Keratinocyte (primary cell): ENCODE data around the gene TSC1. TPM values are rescaled to one million over a fixed set of nuclear protein-coding genes. Genes with fewer than 3 reads are reported as not detected.

Experiments
- DNase-seq: peaks from one replicate; pipeline ENCODE4 v3.0.0-alpha.2; 2011; ENCODE audit warnings: low read depth, missing footprints, low spot score
- FAIRE-seq: peaks from 2 replicates; lab custom pipeline; 2011; peaks lifted over from hg19 to GRCh38; lab: Jason Lieb, UNC
- H2AFZ ChIP-seq: 2 replicates; pipeline ENCODE4 v1.6.0; 2012; ENCODE audit warnings: low read length, control low read depth, inconsistent platforms; ENCODE audit not compliant: control insufficient read depth
- H3K27ac ChIP-seq: 2 replicates; pipeline ENCODE4 v1.5.1; 2011; ENCODE audit warnings: low read length; ENCODE audit not compliant: control insufficient read depth, insufficient read depth
- H3K27me3 ChIP-seq: 3 replicates; pipeline ENCODE4 v1.6.0; 2011; ENCODE audit warnings: low read length; ENCODE audit not compliant: control insufficient read depth, insufficient read depth; ENCODE audit errors: extremely low read depth
- H3K36me3 ChIP-seq, 2 experiments: 2 replicates in 1 of 2; 3 replicates in 1 of 2; pipeline ENCODE4 v1.5.1; 2011; ENCODE audit warnings: low read length in 2 of 2, mild to moderate bottlenecking in 1 of 2; ENCODE audit not compliant: control insufficient read depth in 2 of 2, insufficient read depth in 2 of 2; ENCODE audit errors: extremely low read depth in 1 of 2
- H3K4me1 ChIP-seq: 3 replicates; pipeline ENCODE4 v1.5.1; 2011; ENCODE audit warnings: low read length; ENCODE audit not compliant: control insufficient read depth, insufficient read depth; ENCODE audit errors: extremely low read depth
- H3K4me2 ChIP-seq: 3 replicates; pipeline ENCODE4 v1.6.0; 2011; ENCODE audit warnings: low read depth, low read length; ENCODE audit not compliant: control insufficient read depth, insufficient read depth; ENCODE audit errors: extremely low read depth
- H3K4me3 ChIP-seq, 3 experiments: fragments of 200-600 bp in 1 of 3; sonication (generic) in 1 of 3; 2 replicates in 2 of 3; 3 replicates in 1 of 3; pipeline ENCODE4 v1.5.1; 2011 to 2016; ENCODE audit warnings: low read length in 3 of 3, mild to moderate bottlenecking in 3 of 3, control low read depth in 2 of 3, inconsistent platforms in 1 of 3, low read depth in 1 of 3, mixed read lengths in 1 of 3, mixed run types in 1 of 3, moderate library complexity in 1 of 3; ENCODE audit not compliant: control insufficient read depth in 2 of 3, insufficient read depth in 2 of 3; ENCODE audit errors: extremely low read depth in 1 of 3
- H3K79me2 ChIP-seq: 2 replicates; pipeline ENCODE4 v1.6.0; 2012; ENCODE audit warnings: low read length; ENCODE audit not compliant: control insufficient read depth, insufficient read depth
- H3K9ac ChIP-seq: 3 replicates; pipeline ENCODE4 v1.6.0; 2011; ENCODE audit warnings: low read length; ENCODE audit not compliant: control insufficient read depth, insufficient read depth; ENCODE audit errors: extremely low read depth
- H3K9me1 ChIP-seq: 3 replicates; pipeline ENCODE4 v1.6.0; 2011; ENCODE audit warnings: low read length; ENCODE audit not compliant: control insufficient read depth, insufficient read depth; ENCODE audit errors: extremely low read depth
- H3K9me3 ChIP-seq: 2 replicates; pipeline ENCODE4 v1.5.1; 2012; ENCODE audit warnings: low read depth, low read length; ENCODE audit not compliant: control insufficient read depth
- H4K20me1 ChIP-seq: 3 replicates; pipeline ENCODE4 v1.6.0; 2011; ENCODE audit warnings: low read length; ENCODE audit not compliant: control insufficient read depth, insufficient read depth; ENCODE audit errors: extremely low read depth
- CTCF ChIP-seq, 3 experiments: IDR thresholded peaks in 1 of 3; conservative IDR thresholded peaks in 1 of 3; optimal IDR thresholded peaks in 1 of 3; 2 replicates in 2 of 3; 3 replicates in 1 of 3; pipeline versions ENCODE3 to v1.5.1; 2011; ENCODE audit warnings: low read length in 3 of 3, mild to moderate bottlenecking in 3 of 3, moderate library complexity in 2 of 3, control low read depth in 1 of 3, inconsistent platforms in 1 of 3; ENCODE audit not compliant: insufficient read depth in 2 of 3; ENCODE audit errors: extremely low read depth in 1 of 3
- EZH2 ChIP-seq: IDR thresholded peaks from one replicate; pipeline ENCODE4 v1.6.1; 2012; ENCODE audit warnings: inconsistent platforms, mild to moderate bottlenecking, low read length, moderate library complexity
- dilution Hi-C: fragments of 300-500 bp; cut with MboI; formaldehyde crosslinking; loops from one replicate; pipeline ENCODE4 v1.7.0; 2020; ENCODE audit warnings: low sequenced_read_pairs; ENCODE audit not compliant: extremely low pct_ligation_motif_present
- polyA plus RNA-seq, 5 experiments: library from polyadenylated mRNA; depleted of rRNA in 3 of 5; stranded (reverse) in 3 of 5; stranded (forward) in 1 of 5; unstranded in 1 of 5; fragments of >200 nt; gene quantifications; 1 replicate in 1 of 5; 2 replicates in 3 of 5; 3 replicates in 1 of 5; pipeline versions ENCODE4 v1.2.1 to v1.2.3, GENCODE V29; 2011 to 2012; ENCODE audit warnings: missing spikeins in 2 of 5, low read depth in 1 of 5, low replicate concordance in 1 of 5

The TSC1 gene
- polyA plus RNA-seq, 1 donor (not counting 4 experiments of a cell fraction or from before 2014, with no cell fraction given): 26.1 TPM

- DNase-seq: no peak
- Histone ChIP-seq H3K27me3 (peaks cover 40% of the 10 kb centered on the region), H3K79me2 (no peaks in the 10 kb centered on the region), H3K4me1 (no peaks in the 10 kb centered on the region), H3K4me3 (no peak overlapping the region), H3K36me3 (no peaks in the 10 kb centered on the region), H2AFZ (no peak overlapping the region), H4K20me1 (no peaks in the 10 kb centered on the region), H3K9me3 (no peaks in the 10 kb centered on the region), H3K9ac (no peak overlapping the region), H3K9me1 (no peaks in the 10 kb centered on the region), H3K27ac (no peak overlapping the region), H3K4me2 (no peak overlapping the region)
- no peak for TF ChIP-seq EZH2
- TF ChIP-seq CTCF (optimal IDR thresholded peaks at IDR 0.05 in 1 of 3, IDR thresholded peaks at IDR 0.05 in 1 of 3, conservative IDR thresholded peaks at IDR 0.05 in 1 of 3; ENCODE audit: extremely low read depth in 1 of 3, insufficient read depth in 2 of 3, low read length in 3 of 3): no peak
- dilution Hi-C loops: no loop called here
- no peak for FAIRE-seq
These were observed 33.7 kb upstream of the TSC1 start for GRCh38 chr9:132978112-132978450.

- H3K79me2 ChIP-seq: no peaks in the 10 kb centered on the region
- no peaks in the 10 kb centered on the region for H3K4me1 ChIP-seq
- no peaks in the 10 kb centered on the region for H3K9me3 ChIP-seq
- H2AFZ ChIP-seq: no peak overlapping the region
- no peaks in the 10 kb centered on the region for H4K20me1 ChIP-seq
- no peak overlapping the region for H3K4me2 ChIP-seq
- FAIRE-seq: no peak
- dilution Hi-C loops: no loop called here
- peaks cover 34% of the 10 kb centered on the region for H3K27me3 ChIP-seq
- no peak overlapping the region for H3K9ac ChIP-seq
- TF ChIP-seq EZH2: no peak
- no peak for DNase-seq
- no peak overlapping the region for H3K27ac ChIP-seq
- H3K4me3 ChIP-seq: no peak overlapping the region
- no peaks in the 10 kb centered on the region for H3K36me3 ChIP-seq
- H3K9me1 ChIP-seq: no peaks in the 10 kb centered on the region
These were observed 32.2 kb upstream of the TSC1 start for GRCh38 chr9:132976571-132976970.

- H3K9me3 ChIP-seq: no peaks in the 10 kb centered on the region
- FAIRE-seq (no peak), DNase-seq (no peak)
- H3K36me3 ChIP-seq: no peaks in the 10 kb centered on the region
- no peaks in the 10 kb centered on the region for H4K20me1 ChIP-seq
- dilution Hi-C loops: no loop called here
- H3K4me2 ChIP-seq: no peak overlapping the region
- no peaks in the 10 kb centered on the region for H3K79me2 ChIP-seq
- H3K4me1 ChIP-seq: no peaks in the 10 kb centered on the region
- H2AFZ ChIP-seq: no peak overlapping the region
- H3K27me3 ChIP-seq: peaks cover 28% of the 10 kb centered on the region
- no peak overlapping the region for H3K27ac ChIP-seq
- H3K4me3 ChIP-seq: no peak overlapping the region
- no peak overlapping the region for H3K9ac ChIP-seq
- TF ChIP-seq CTCF (optimal IDR thresholded peaks at IDR 0.05 in 1 of 3, IDR thresholded peaks at IDR 0.05 in 1 of 3, conservative IDR thresholded peaks at IDR 0.05 in 1 of 3; ENCODE audit: extremely low read depth in 1 of 3, insufficient read depth in 2 of 3, low read length in 3 of 3) (no peak), EZH2 (no peak)
- no peaks in the 10 kb centered on the region for H3K9me1 ChIP-seq
These were observed 31.5 kb upstream of the TSC1 start for GRCh38 chr9:132975961-132976360.
